ENCODE data around the gene ARSI.

ARSI gene

GRCh38 chr5:150246429-150246828 is 56.3 kb downstream of the ARSI start:
- no peak for DNase-seq (ENCODE audit: low read depth in 2 of 2)

Measured in stimulated activated CD4-positive, alpha-beta T cell treated with anti-CD3 and anti-CD28 coated beads, Interleukin-12 subunit alpha, Interleukin-12 subunit beta, amount 100 ng/mL, for 24 hours (primary cell).